EL (cell line): ENCODE data around the gene ADGRG7.
A peak's percentile ranks its signal among the peaks of the same experiment; 100 is the strongest.
"Not testable (repeated sequence)": the region's sequence is repeated elsewhere in the genome, so short reads cannot be mapped to it uniquely, and the experiment has no call there.

Experiments
- DNase-seq: peaks from one replicate; pipeline ENCODE4 v3.0.0-alpha.2; 2016

The ADGRG7 gene

DNA sequence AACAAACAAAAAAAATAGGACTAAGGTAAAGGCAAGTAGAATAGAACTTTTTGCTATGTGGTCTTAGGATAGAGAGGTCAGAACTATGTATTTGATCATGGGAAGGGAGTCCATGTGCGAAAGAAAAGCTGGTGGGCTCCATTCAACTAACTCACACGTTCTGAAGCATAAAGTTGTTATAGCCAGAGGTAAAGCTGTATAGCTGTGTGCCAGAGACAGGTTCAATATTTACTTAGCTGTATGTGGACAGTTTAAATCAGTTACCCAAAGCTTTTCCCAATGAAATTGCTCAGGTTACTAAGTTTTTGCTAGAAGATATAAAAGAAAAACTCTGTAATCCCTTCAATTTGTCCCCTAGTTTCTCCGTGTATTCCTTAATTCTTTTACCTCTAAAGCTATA is 37.8 kb downstream of the ADGRG7 start:
- DNase-seq: no peak

DNA sequence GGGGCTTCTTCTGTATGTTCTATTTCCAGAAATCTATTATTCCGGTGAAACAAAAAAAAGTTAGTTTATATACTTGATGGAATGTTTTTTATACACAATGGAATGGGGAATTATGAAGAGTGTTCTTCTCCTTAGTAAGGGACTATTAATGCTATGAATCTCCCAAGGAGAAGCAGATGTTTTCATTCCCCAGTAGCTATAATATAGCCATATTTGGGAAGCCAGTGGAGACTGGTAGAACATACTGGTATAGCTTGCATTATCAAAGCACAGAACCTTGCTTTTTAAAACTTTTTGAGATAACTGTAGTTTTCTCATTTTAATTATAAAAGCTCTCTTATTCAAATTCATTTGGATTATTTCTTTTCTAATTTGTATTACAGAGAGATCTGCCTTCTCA is 38.3 kb downstream of the ADGRG7 start:
- no peak for DNase-seq

DNA sequence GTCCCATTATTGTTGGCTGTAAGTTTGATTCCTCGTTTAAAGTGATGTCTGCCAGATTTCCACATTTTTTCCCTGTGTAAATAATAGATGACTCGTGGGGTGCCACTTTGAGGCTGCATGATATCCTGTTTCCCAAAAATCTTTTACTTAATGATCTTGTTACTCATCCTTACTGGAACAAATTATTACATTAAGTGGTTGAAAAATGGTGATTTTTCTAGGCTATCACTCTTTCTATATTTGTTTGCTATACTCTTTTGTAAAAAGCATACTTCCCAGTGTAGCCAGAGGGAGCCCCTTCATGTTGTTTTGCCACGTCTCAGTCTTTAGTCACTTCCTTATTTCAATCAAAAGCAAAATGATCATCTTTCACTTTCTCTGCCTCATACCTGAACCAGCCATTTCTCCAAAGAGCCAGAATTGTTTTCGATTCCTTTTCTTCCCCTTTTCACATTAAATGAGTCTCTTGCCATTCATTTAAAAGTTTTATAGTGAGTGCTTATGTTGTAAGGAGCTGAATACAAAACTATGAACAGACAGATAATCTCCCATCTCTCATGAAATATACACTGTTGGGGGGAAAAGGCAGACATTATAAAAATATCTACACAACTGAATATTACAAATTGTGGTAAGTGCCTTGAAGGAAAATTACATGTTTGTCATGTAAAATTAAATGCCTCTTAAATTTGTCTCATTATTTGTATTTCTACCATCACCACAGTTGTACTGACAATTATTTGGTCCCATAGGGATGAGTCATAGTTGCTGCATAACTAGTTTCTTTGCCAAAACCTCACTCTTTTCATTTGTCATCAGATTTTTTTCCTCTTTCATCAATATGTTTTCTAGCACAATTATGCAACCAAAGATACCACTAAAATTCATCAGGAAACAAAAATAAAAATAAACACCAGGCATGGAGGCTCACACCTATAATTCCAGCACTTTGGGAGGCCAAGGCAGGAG is 41.5 kb downstream of the ADGRG7 start:
- peak; percentile 71 for DNase-seq

DNA sequence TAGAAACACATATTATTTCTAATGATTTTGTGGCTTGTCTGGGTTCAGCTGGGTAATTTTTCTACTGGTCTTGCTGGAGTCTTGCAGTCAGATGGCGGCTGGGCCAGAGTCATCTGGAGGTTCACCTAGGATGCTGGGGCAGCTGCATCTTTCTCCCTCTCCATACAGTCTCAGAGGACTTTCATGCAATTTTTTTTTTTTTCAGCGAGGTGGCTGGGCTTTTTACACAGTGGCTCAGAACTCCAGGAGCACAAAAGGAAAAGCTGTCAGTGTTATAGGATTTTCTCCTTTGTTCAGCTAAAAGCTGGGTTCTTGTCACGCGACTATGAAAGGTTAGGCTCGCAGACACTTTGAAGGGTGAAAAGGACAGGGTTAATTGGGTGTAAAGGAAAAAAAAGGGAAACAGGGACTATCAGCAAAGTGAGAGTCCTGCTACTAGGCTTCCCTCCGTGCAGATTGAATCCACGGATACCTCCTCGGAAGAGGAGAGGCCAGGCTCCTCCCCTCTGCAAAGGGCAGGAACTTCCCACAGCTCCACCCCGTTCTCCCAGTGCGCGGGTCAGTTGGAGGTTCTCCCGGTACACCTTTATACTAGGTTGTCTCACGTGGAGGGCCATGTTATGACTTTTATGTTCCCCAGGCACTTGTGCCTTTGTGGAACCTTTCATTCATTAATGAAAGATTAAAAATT is 44.3 kb downstream of the ADGRG7 start:
- DNase-seq: no peak

DNA sequence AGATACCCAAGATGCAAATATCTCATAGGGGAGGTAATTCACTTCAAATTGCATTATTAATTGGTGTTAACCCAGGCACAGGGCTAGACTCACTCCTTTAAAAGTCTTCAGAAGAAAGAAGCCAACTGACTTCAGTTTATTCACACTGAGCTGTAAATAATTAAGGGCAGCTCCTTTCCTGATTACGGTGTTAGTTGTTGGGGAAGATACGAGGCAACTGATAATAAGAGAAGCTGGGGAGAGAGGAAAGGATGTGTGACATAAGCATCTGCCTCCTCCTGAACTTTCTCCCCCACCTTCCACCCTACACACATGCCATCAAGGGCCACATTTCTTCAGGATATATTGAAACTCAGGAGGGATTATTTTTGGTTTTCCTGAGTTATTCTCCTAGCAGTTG is 47.5 kb downstream of the ADGRG7 start:
- no peak for DNase-seq

DNA sequence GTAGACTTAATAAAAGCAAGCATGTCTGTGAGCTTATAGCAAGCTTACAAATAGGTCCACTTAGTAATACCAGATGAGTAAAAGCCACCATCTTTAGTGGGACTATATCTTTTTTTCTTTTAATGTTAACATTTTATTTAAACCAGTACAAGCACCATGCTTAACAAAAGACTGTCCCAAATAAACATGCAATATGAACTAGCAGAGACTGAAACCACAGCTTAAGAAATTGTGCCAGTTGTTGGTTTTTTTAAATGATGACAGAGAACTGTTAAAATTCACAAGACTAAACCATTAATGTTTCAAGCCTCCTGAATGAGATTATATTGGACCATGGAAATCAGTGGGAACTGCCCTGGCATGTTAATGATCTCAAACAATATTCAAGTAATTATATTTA is 51.9 kb downstream of the ADGRG7 start:
- DNase-seq: not testable (repeated sequence)

DNA sequence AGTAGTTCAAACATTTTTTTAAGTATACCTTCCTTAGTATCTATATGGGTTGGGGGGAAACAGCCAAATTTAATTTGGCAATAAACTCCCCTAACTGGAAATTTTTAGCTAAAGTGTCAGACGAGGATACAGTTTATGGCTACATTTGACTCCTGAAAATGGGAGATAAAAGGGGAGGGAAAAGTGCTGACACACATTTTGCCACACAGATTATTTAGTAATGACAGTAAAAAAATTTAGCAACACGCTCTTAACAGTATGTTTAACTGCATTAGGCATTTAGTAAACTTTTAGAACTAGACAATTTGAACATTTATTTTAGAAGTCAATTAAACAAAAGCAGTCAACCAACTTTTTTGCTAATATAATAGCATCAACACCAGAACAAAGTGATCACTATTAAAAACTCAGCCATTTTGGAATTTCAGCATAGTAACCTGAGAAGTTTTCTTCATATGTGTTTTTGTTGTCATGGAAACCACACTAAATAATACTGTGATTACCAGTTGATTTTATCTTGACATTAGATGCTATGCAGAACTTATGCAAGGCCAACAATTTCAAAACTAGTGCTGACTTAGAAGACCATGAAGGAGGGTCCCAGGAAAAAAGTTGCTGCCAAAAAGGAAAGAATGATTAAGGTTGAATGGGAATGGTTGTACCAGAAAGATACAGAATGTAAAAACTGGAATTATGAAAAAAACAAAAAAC is 52.9 kb downstream of the ADGRG7 start:
- no peak for DNase-seq

DNA sequence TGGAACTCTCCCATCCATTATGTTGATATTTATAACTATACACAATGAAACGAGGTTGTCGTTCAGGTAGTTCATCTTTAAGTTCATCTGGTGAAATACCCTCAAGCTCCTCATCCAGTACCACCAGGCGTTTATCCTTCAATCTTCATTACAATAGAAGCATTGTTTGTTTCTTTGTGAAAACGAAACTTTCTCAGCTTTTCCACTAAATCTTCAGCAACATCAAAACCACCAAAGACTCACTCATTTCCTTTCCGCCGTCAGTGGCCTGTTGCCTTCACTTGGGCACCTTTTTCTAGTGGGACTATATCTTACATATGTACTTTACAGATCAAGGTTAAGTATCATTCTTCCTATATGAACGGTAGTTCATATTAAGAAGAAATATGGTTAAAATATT is 55.8 kb downstream of the ADGRG7 start:
- no peak for DNase-seq

DNA sequence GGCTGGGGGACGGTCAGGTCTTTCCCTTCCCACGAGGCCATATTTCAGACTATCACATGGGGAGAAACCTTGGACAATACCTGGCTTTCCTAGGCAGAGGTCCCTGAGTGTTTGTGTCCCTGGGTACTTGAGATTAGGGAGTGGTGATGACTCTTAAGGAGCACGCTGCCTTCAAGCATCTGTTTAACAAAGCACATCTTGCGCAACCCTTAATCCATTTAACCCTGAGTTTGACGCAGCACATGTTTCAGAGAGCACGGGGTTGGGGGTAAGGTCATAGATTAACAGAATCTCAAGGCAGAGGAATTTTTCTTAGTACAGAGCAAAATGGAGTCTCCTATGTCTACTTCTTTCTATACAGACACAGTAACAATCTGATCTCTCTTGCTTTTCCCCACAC is 57.3 kb downstream of the ADGRG7 start:
- peak; percentile 8 for DNase-seq

DNA sequence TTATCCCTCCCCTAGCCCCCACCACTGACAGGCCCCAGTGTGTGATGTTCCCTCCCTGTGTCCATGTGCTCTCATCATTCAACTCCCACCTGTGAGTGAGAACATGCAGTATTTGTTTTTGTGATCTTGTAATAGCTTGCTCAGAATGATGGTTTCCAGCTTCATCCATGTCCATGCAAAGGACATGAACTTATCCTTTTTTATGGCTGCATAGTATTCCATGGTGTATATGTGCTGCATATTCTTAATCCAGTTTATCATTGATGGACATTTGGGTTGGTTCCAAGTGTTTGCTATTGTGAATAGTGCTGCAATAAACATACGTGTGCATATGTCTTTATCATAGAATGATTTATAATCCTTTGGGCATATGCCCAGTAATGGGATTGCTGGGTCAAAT is 57.9 kb downstream of the ADGRG7 start:
- not testable (repeated sequence) for DNase-seq

DNA sequence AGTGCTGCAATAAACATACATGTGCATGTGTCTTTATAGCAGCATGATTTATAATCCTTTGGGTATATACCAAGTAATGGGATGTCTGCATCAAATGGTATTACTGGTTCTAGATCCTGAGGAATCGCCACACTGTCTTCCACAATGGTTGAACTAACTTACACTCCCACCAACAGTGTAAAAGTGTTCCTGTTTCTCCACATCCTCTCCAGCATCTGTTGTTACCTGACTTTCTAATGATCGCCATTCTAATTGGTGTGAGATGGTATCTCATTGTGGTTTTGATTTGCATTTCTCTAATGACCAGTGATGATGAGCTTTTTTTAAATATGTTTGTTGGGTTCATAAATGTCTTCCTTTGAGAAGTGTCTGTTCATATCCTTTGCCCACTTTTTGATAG is 61.6 kb downstream of the ADGRG7 start:
- not testable (repeated sequence) for DNase-seq

DNA sequence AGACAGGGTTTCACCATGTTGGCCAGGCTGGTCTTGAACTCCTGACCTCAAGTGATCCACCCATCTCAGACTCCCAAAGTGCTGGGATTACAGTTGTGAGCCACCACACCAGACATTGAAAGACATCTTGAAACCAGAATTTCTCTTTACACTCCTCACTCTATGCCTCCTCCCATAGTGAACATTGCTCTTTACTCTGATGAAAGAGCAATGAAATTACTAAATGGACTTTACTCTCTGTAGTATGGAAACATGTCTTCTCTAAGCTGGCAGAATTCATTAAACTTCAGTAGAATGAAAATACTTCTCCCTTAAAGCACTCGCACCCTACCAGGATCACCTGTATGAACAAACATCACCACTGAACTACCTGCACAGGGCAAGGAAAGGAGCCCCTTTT is 72.1 kb downstream of the ADGRG7 start:
- DNase-seq: no peak

DNA sequence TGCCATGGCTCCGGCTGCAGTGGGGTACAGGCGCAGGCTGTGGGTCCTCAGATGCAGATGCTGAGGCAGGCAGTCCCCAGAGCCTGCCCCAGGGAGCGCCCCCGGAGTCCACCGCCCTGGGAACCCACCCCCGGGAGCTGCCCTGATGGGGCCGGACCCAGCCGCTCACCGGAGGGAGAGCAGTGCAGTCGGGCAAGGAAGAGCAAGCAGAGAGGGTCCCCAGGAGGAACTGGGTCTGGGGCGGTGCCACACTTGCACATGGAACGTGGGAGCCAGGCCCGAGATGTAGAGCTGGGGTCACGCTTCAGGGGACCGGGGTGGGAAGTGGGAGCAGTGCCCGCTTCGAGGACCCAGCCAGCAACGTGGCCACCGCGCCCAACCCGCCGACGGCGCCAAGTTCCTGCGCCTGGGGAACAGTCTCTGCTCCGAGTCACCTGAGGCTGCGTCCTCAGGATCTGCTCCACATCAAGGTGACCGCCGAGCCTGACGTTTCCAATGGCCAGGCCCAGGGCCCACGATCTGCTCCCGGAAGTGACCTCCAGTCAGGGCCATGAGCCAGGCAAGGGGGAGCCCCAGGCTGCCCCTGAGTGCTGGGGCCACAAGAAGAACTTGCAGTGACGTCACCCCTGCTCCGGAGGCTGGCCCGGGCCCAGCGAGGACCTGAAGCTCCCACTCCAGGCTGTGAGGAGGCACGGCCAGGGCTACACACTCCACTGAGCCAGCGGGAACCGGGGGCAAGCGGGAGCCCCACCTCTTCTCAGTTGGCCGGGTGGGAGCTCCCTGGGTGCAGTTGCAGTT is 72.9 kb downstream of the ADGRG7 start:
- peak; percentile 40 for DNase-seq

DNA sequence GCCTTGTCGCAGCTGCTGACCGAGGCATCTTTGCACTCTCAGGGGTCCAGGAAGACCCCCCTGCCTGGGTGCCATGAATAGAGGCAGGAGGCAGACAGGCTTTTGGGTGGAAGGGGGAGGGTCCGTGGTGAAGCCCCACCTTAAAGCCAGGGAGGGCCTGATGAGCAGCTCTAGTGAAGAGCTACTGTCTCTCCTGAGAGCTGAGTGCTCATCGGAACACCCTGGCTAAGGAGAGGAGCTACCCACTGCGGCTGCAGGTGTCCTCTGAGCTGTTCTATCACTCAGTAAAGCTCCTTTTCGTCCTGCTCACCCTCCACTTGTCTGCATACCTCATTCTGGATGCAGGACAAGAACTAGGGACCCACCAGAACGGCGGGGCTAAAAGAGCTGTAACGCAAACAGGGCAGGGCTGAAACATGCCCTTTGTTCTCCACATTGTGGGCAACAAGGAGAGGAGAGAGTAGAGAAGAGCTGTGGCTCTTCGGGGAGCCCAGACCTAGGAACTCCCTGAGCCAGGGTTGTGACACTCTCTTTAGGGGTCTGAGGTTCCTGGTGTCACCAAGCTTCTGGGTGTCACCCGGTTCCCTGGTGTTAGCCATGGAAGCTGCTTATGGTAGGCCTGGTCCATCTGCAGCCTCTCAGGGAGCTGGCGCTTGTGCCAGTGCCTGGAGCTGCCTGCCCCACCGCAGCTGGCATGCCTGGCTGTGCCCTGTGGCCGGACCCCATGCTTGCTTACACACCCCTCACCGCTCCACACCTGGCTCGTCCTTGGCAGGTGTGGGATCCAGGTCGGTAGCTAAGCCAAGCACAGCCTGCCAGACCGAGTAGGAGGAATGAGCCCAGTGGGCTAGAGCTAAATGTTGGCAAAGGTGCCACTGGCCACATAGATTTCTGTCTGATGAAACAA is 73.7 kb downstream of the ADGRG7 start:
- DNase-seq: no peak

DNA sequence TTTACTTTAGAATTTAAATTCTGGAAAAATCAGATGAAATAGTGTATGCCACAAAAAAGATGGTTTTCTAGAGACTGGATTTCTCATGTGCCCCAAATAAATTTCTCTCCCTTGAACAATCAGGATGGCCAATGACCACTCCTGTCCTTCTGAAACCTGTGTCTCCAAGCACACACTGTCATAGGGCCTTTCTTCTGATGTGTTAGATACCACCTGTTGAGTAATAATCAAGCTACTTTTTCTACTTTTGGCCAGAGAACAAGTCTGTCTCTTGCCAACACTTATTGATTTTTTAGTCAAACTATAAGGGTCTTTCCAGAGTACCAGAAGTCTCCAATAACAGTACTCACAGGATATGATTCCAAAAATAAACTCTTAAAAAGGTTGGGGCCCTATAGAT is 83.8 kb downstream of the ADGRG7 start:
- no peak for DNase-seq

DNA sequence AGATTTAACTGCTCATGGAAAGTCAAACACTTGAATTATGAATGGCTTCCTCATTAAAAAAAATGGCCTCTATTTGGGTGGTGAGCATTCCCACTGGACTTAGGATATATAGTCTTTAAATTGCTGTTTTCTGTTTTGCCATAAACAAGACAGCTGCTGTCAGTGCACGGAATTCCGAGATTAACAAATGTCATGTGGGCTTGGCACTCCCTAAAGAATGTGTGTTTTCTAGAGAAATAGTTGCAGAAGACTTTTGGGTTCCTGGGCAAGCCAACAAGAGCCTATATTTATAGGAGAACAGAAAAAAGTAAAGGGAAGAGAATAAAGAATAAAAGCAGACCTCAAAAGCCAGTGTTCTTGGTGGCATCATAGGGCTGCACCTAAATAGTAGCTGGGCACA is 86.3 kb downstream of the ADGRG7 start:
- no peak for DNase-seq

DNA sequence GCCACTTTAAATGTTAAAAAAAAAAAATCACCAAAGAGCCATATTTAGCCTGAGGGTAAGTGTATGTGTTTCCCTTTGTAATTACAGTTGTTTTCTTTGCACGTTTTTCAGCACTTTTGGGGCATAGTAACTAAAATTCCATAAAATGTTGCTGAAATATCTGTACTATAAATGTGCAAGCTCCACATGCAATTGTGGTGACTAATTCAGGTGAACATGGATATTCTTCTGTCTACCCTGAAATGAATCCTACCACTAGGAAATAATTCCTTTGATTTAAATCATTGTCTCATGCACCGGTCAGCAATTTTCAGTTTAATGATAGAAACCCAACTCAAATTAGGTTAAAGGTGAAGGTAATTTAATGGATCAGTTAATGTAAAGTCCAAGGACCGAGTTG is 86.8 kb downstream of the ADGRG7 start:
- no peak for DNase-seq

DNA sequence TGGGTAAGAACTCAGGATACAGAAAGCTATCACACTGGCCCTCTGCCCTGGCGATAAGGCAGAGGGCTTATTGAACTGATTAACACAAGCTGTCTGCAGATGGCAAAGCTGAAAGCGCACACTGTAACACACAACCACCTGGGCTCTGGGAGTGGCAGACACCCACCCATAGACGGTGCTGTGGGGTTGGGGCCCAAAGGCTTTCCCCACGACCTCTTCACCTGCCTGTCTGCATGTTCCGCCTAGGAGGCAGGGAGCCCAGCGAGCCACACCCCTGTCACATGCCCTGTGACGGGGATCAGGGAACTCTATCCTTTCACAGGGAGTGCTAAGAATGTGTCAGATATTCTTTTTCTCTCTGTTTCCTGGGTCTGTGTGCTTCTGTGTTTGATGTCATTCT is 87.8 kb downstream of the ADGRG7 start:
- no peak for DNase-seq

DNA sequence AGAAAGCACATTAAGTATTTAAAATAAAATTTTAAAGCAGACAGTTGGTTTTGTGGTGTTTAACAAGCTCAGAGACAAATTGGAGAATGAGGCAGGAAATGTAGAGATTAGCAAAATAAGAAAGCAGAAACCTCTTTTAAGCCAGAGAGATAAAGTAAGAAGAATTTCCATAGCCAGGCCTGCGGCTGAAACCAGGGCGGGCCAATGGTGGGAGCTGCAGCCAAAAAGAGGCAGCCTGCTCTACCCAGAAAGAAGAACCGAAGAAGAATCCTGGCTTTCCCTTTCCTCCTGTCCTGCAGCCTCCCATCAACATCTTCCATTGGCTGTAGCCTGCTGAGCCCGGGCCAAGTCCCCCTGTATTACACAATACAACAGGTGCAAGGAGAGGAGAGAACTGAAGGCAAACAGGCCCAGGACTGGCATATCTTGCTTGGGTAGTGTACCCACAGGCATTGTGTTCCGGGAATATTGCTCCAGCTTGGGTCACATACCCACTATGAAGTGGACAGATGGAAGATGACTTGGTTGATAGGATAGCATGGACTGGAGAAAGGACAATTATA is 88.4 kb downstream of the ADGRG7 start:
- no peak for DNase-seq

DNA sequence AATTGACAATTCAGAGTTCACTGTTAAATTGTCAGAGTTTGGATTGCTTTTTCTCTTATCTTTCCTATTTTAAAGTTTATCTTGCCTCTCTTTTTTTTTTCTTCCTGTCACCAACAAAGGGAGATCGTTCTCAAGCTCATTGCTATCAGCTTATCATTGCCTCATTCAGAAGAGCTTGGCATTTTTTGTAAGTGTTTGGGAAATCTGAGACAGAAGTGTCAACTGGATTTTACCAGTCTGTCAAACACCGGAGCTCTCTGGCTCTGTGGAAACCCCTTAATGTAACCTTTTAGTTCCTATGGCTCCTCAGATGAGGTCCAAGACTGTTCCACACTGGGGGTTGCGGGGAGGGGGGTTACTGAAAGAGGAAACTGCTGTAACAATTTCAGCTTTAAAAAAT is 89.3 kb downstream of the ADGRG7 start:
- no peak for DNase-seq

DNA sequence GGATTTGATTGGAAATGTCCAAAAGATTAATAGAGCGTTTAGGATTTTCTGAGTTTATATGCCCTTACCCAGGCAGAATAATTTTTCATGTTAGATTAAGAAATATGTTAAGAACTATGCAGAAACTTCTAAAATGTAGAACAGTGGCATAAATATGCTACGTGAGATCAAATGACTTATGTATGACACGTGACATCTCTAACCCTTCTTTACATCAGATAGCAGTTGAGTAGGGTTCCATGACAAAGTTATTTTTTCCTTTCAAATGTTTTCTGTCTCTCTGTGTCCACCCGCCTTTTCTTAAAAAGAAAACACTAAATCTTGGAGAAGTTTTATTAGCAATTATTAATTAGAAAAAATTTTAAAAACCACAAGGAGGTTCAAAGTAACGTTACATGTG is 91.3 kb downstream of the ADGRG7 start:
- no peak for DNase-seq
